ENCODE data around the gene USP9X. TPM values are rescaled to one million over a fixed set of nuclear protein-coding genes. Genes with fewer than 3 reads are reported as not detected.

Gene USP9X
- total RNA-seq, 2 experiments from 2014 or later, result 38.0 to 58.5 TPM

DNA sequence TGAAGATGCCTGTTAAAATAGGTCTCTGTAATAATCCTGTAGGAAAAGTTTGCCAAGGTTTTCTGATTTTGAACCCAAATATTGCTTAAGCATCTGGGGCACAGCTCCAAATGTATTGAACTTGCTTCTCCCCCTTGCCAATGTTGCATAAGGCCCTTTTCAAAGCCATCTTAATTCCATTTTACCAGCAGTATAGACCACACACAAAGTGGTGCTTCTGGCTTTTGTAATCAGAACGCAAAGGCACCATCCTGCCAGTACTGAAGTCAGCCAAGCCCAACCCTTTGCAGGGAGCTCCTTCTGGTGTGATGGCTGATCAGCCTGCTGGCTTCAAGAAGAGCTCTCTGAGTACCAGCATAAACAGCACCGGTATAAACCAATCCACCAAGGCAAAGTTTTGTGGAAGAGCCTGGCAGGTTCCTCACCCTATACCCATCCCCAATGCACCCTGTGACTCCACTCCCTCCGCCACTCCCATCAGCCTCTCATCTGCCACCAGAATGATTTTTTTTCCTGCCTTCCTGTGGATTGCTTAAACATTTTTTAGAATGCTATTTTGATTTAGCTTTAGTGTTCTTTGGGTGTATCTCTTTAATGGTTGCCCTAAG lies 39.2 kb upstream of the USP9X start:
- H3K4me2 ChIP-seq (ENCODE audit: low read length), result no peak overlapping the region
- H2AFZ ChIP-seq (ENCODE audit: low read length), result no peak overlapping the region
- H3K9me2 ChIP-seq (ENCODE audit: insufficient read depth, low read length), result no peaks in the 10 kb centered on the region
- POLR2A ChIA-PET, result no interaction called here
- TF ChIP-seq, protein P1, sequence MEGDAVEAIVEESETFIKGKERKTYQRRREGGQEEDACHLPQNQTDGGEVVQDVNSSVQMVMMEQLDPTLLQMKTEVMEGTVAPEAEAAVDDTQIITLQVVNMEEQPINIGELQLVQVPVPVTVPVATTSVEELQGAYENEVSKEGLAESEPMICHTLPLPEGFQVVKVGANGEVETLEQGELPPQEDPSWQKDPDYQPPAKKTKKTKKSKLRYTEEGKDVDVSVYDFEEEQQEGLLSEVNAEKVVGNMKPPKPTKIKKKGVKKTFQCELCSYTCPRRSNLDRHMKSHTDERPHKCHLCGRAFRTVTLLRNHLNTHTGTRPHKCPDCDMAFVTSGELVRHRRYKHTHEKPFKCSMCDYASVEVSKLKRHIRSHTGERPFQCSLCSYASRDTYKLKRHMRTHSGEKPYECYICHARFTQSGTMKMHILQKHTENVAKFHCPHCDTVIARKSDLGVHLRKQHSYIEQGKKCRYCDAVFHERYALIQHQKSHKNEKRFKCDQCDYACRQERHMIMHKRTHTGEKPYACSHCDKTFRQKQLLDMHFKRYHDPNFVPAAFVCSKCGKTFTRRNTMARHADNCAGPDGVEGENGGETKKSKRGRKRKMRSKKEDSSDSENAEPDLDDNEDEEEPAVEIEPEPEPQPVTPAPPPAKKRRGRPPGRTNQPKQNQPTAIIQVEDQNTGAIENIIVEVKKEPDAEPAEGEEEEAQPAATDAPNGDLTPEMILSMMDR (conservative IDR thresholded peaks at IDR 0.05; ENCODE audit: low read length), result no peak
- TF ChIP-seq EZH2phosphoT487 (IDR thresholded peaks at IDR 0.05; ENCODE audit: borderline replicate concordance, low read depth, low read length), result no peak
- H3K9me3 ChIP-seq (ENCODE audit: low read length), result no peaks in the 10 kb centered on the region
- CTCF ChIA-PET (ENCODE audit: unreplicated experiment), result no interaction called here
- no peak for DNase-seq (ENCODE audit: low spot score)
- intact Hi-C loops (cut with micrococcal nuclease; ENCODE audit: unreplicated experiment), result no loop called here
- H4K20me1 ChIP-seq (ENCODE audit: insufficient read depth, low read length), result no peaks in the 10 kb centered on the region
- no peak overlapping the region for H3K4me3 ChIP-seq (ENCODE audit: low read depth, low read length, poor library complexity, severe bottlenecking)
- no peaks in the 10 kb centered on the region for H3K79me2 ChIP-seq (ENCODE audit: insufficient read depth, low read depth, low read length)
- no peak overlapping the region for H3K27ac ChIP-seq (ENCODE audit: low read depth, low read length, poor library complexity, severe bottlenecking)
- no peaks in the 10 kb centered on the region for H3K36me3 ChIP-seq (ENCODE audit: insufficient read depth, low read length)
- BruUV-seq (replicated peaks), result no TSS peak
- H3K4me1 ChIP-seq (ENCODE audit: insufficient read depth, low read length, poor library complexity, severe bottlenecking), result no peaks in the 10 kb centered on the region

DNA sequence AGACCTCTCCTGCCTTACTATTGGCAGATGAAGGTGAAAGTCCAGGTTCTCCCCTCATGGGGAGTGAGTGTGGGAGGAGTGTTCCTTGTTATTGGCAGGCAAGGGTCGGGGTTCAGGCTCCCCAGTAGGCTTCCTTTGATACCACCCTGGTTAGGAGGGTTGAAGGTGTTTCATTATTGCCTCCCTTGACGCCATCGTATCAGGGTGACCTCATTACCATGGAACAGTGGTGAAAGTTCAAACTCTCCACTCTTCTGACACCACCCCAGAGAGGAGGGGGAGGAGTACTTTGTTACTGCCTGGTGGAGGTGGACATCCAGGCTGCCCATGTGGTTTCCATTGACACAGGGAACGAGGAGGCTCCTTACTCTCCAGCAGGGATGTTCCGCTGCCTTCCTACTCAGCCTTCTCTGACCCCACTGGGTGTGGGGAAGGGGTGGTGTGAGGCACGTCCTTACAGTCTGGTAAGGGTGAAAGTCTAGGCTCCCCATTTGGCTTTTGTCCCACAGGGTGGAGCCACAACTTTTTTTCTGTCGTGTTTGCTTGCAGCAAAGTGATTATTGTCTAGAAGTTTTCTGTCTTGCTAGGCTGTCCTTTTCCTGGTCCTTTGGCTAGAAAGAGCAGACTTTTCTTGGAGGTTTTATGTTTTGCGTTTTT lies 37.2 kb upstream of the USP9X start:
- no peak overlapping the region for H3K4me3 ChIP-seq (ENCODE audit: low read depth, low read length, poor library complexity, severe bottlenecking)
- H3K4me2 ChIP-seq (ENCODE audit: low read length), result no peak overlapping the region
- DNase-seq (ENCODE audit: low spot score), result no peak
- no peaks in the 10 kb centered on the region for H3K79me2 ChIP-seq (ENCODE audit: insufficient read depth, low read depth, low read length)
- H3K9me2 ChIP-seq (ENCODE audit: insufficient read depth, low read length), result no peaks in the 10 kb centered on the region
- ChIA-PET POLR2A (no interaction called here), CTCF (ENCODE audit: unreplicated experiment) (no interaction called here)
- H3K4me1 ChIP-seq (ENCODE audit: insufficient read depth, low read length, poor library complexity, severe bottlenecking), result no peaks in the 10 kb centered on the region
- H3K36me3 ChIP-seq (ENCODE audit: insufficient read depth, low read length), result no peaks in the 10 kb centered on the region
- no peaks in the 10 kb centered on the region for H4K20me1 ChIP-seq (ENCODE audit: insufficient read depth, low read length)
- H3K9me3 ChIP-seq (ENCODE audit: low read length), result no peaks in the 10 kb centered on the region
- no TSS peak for BruUV-seq (replicated peaks)
- intact Hi-C loops (cut with micrococcal nuclease; ENCODE audit: unreplicated experiment), result no loop called here
- H3K27ac ChIP-seq (ENCODE audit: low read depth, low read length, poor library complexity, severe bottlenecking), result no peak overlapping the region
- H2AFZ ChIP-seq (ENCODE audit: low read length), result no peak overlapping the region
- no peak for TF ChIP-seq EZH2phosphoT487 (IDR thresholded peaks at IDR 0.05; ENCODE audit: borderline replicate concordance, low read depth, low read length)
- TF ChIP-seq, protein P1 (conservative IDR thresholded peaks at IDR 0.05; ENCODE audit: low read length), result no peak

- Histone ChIP-seq H3K4me3 (ENCODE audit: low read depth, low read length, poor library complexity, severe bottlenecking) (no peak overlapping the region), H3K27ac (ENCODE audit: low read depth, low read length, poor library complexity, severe bottlenecking) (no peak overlapping the region), H3K4me1 (ENCODE audit: insufficient read depth, low read length, poor library complexity, severe bottlenecking) (no peaks in the 10 kb centered on the region), H3K9me3 (ENCODE audit: low read length) (no peaks in the 10 kb centered on the region), H4K20me1 (ENCODE audit: insufficient read depth, low read length) (no peaks in the 10 kb centered on the region), H3K79me2 (ENCODE audit: insufficient read depth, low read depth, low read length) (no peaks in the 10 kb centered on the region), H3K9me2 (ENCODE audit: insufficient read depth, low read length) (no peaks in the 10 kb centered on the region), H3K36me3 (ENCODE audit: insufficient read depth, low read length) (no peaks in the 10 kb centered on the region), H3K4me2 (ENCODE audit: low read length) (no peak overlapping the region), H2AFZ (ENCODE audit: low read length) (no peak overlapping the region)
- no TSS peak for BruUV-seq (replicated peaks)
- POLR2A ChIA-PET, result interaction anchor here (0.6 kb wide), 1 partner anchor 1650 kb away, joined by 4 read pairs; no protein-coding TSS in a partner anchor
- DNase-seq (ENCODE audit: low spot score), result no peak
- CTCF ChIA-PET (ENCODE audit: unreplicated experiment), result no interaction called here
- intact Hi-C loops (cut with micrococcal nuclease; ENCODE audit: unreplicated experiment), result no loop called here
- TF ChIP-seq, protein P1 (conservative IDR thresholded peaks at IDR 0.05; ENCODE audit: low read length), result no peak
- TF ChIP-seq EZH2phosphoT487 (IDR thresholded peaks at IDR 0.05; ENCODE audit: borderline replicate concordance, low read depth, low read length), result no peak
These were observed 34.9 kb upstream of the USP9X start for GRCh38 chrX:41050359-41050758.
